K562 (cell line): ENCODE data around the gene MEGF11. TPM values are rescaled to one million over a fixed set of nuclear protein-coding genes. Genes with fewer than 3 reads are reported as not detected.

Experiments
- ATAC-seq: fragments of 200-7000 bp; cut with Tn5 transposase; 3 replicates; pipeline ENCODE4 v1.9.1; 2020; ENCODE audit warnings: moderate library complexity
- BruUV-seq: library from RNA; stranded (reverse); fragments of 400-500 nt; replicated peaks from 2 replicates; lab custom pipeline; 2021; lab: Mats Ljungman, UMichigan
- CTCF ChIA-PET: fragments of 300-600 bp; formaldehyde crosslinking; extraction: SDS; loops from one replicate; lab custom pipeline; 2021; ENCODE audit warnings: low intra/inter-chr PET ratio; lab: Yijun Ruan, JAX
- POLR2A ChIA-PET: fragments of 300-600, 350-650 bp; sonication (Branson Sonifier 250); formaldehyde crosslinking; extraction: SDS; loops from one replicate; lab custom pipeline; 2021; ENCODE audit warnings: antibody characterized with exemption, inconsistent platforms; lab: Yijun Ruan, JAX
- DNase-seq, 4 experiments: peaks; one replicate each; pipeline versions ENCODE4 v3.0.0 to v3.0.0-alpha.2; 2011 to 2018; ENCODE audit warnings: low spot score in 3 of 4, mixed read lengths in 3 of 4; ENCODE audit errors: extremely low read depth in 1 of 4
- FAIRE-seq: peaks from 2 replicates; lab custom pipeline; 2011; peaks lifted over from hg19 to GRCh38; lab: Jason Lieb, UNC
- H2AFZ ChIP-seq: 2 replicates; pipeline ENCODE4 v1.6.0; 2011; ENCODE audit warnings: low read depth, low read length, control low read depth, inconsistent platforms
- H3K27ac ChIP-seq: fragments of 200-600 bp; 3 replicates; pipeline ENCODE4 v1.8.0; 2011; ENCODE audit warnings: low read depth, mild to moderate bottlenecking, control low read depth, inconsistent platforms, low read length, moderate library complexity, mixed read lengths; ENCODE audit errors: extremely low read depth
- H3K27me3 ChIP-seq, 2 experiments: fragments of 300-600 bp in 1 of 2; 2 replicates in 1 of 2; 3 replicates in 1 of 2; pipeline versions ENCODE4 v1.6.0 to v1.8.0; 2011; ENCODE audit warnings: inconsistent platforms in 2 of 2, low read length in 2 of 2, mild to moderate bottlenecking in 1 of 2, mixed read lengths in 1 of 2, moderate library complexity in 1 of 2; ENCODE audit not compliant: control insufficient read depth in 2 of 2, insufficient read depth in 2 of 2
- H3K36me3 ChIP-seq: fragments of 300-600 bp; 3 replicates; pipeline ENCODE4 v1.8.0; 2011; ENCODE audit warnings: mild to moderate bottlenecking, low read length, inconsistent platforms; ENCODE audit not compliant: control insufficient read depth, insufficient read depth
- H3K4me1 ChIP-seq, 2 experiments: fragments of 200-600 bp in 1 of 2; replicated peaks in 1 of 2; 2 replicates in 1 of 2; 3 replicates in 1 of 2; pipeline versions ENCODE4 v1.5.1 to v1.8.0; 2011; ENCODE audit warnings: inconsistent platforms in 2 of 2, low read length in 2 of 2, mild to moderate bottlenecking in 1 of 2, mixed read lengths in 1 of 2, moderate library complexity in 1 of 2; ENCODE audit not compliant: control insufficient read depth in 2 of 2, insufficient read depth in 2 of 2
- H3K4me2 ChIP-seq: 2 replicates; pipeline ENCODE4 v1.6.1; 2011; ENCODE audit warnings: low read length, control low read depth, inconsistent platforms, mixed read lengths; ENCODE audit not compliant: insufficient read depth
- H3K4me3 ChIP-seq: fragments of 200-600 bp; sonication (generic), shearing (Covaris generic); 2 replicates; pipeline ENCODE4 v1.5.1; 2016; ENCODE audit warnings: control low read depth, inconsistent platforms
- H3K79me2 ChIP-seq: fragments of 200-600 bp; 3 replicates; pipeline ENCODE4 v1.8.0; 2011; ENCODE audit warnings: low read length, inconsistent platforms; ENCODE audit not compliant: control insufficient read depth, insufficient read depth
- H3K9ac ChIP-seq, 2 experiments: 2 replicates each; pipeline versions ENCODE4 v1.6.0 to v1.6.1; 2011; ENCODE audit warnings: low read depth in 2 of 2, low read length in 2 of 2, control low read depth in 1 of 2, inconsistent platforms in 1 of 2, mild to moderate bottlenecking in 1 of 2, mixed read lengths in 1 of 2; ENCODE audit not compliant: insufficient read depth in 1 of 2
- H3K9me1 ChIP-seq: one replicate; pipeline ENCODE4 v1.6.0; 2011; ENCODE audit warnings: inconsistent platforms, mild to moderate bottlenecking, low read length, moderate library complexity; ENCODE audit not compliant: control insufficient read depth, insufficient read depth
- H3K9me3 ChIP-seq: replicated peaks from 2 replicates; pipeline ENCODE4 v1.5.1; 2011; ENCODE audit warnings: low read depth, low read length, inconsistent platforms; ENCODE audit not compliant: control insufficient read depth, insufficient read depth
- H4K20me1 ChIP-seq: replicated peaks from 2 replicates; pipeline ENCODE4 v1.6.1; 2011; ENCODE audit warnings: low read length, inconsistent platforms, mixed read lengths; ENCODE audit not compliant: control insufficient read depth, insufficient read depth
- CBFB ChIP-seq: sonication (generic); formaldehyde crosslinking; IDR thresholded peaks from 2 replicates; pipeline ENCODE4 v1.4.0; 2020; ENCODE audit warnings: mild to moderate bottlenecking, missing genetic modification reagents
- NCOA6 ChIP-seq: fragments of 450-650 bp; IDR thresholded peaks from 2 replicates; pipeline ENCODE4 v1.6.1; 2017; ENCODE audit warnings: mild to moderate bottlenecking
- RAD21 ChIP-seq, 2 experiments: fragments of 250-450 bp in 1 of 2; fragments of 450-650 bp in 1 of 2; sonication (Bioruptor Pico) in 1 of 2; formaldehyde crosslinking in 1 of 2; IDR thresholded peaks in 1 of 2; conservative IDR thresholded peaks in 1 of 2; 2 replicates each; pipeline versions ENCODE4 v1.4.0 to v1.8.0; 2020 to 2022; ENCODE audit warnings: mild to moderate bottlenecking in 2 of 2, moderate library complexity in 1 of 2
- RHOXF2B ChIP-seq: fragments of 250-450 bp; sonication (Bioruptor Pico); conservative IDR thresholded peaks from 2 replicates; pipeline ENCODE4 v1.5.1; 2021
- SRSF3 ChIP-seq: fragments of 200-400 bp; formaldehyde crosslinking; IDR thresholded peaks from 2 replicates; pipeline ENCODE4 v1.6.1; 2016; ENCODE audit warnings: mild to moderate bottlenecking, low read length, moderate library complexity; ENCODE audit not compliant: insufficient read depth
- TEAD2 ChIP-seq: fragments of 450-650 bp; IDR thresholded peaks from 2 replicates; pipeline ENCODE4 v1.6.1; 2016; ENCODE audit warnings: missing genetic modification characterization, control low read depth, missing compliant biosample characterization
- ZNF134 ChIP-seq: fragments of 250-450 bp; sonication (Bioruptor Pico); conservative IDR thresholded peaks from 2 replicates; pipeline ENCODE4 v1.4.0; 2020
- ZNF347 ChIP-seq: fragments of 450-650 bp; formaldehyde crosslinking; IDR thresholded peaks from 2 replicates; pipeline ENCODE4 v1.4.0; 2020; ENCODE audit warnings: low read depth, mild to moderate bottlenecking, moderate library complexity
- WGBS: fragments of 100-300 bp; shearing (Covaris generic); methylation state at CpG from one replicate; pipeline ENCODE4 v1.1.6; 2016; ENCODE audit warnings: low coverage, mixed read lengths; ENCODE audit not compliant: insufficient coverage; ENCODE audit errors: missing lambda C conversion rate; 5-methylcytosine and 5-hydroxymethylcytosine counted together
- in situ Hi-C: fragments of 300-500 bp; cut with MboI; formaldehyde crosslinking; loops from 4 replicates; pipeline ENCODE4 v1.15.0; 2018; ENCODE audit warnings: inconsistent platforms, mixed read lengths
- intact Hi-C: fragments of 100-400 bp; cut with micrococcal nuclease; formaldehyde crosslinking; loops from 2 replicates; pipeline ENCODE4 v1.14.2; 2022
- polyA plus RNA-seq, 8 experiments: library from polyadenylated mRNA; depleted of rRNA in 4 of 8; stranded (reverse) in 5 of 8; unstranded in 3 of 8; fragments of >200 nt; fragmentation: Nextera tagmentation in 2 of 8; fragmentation: Illumina TruSeq in 1 of 8; extraction: Ambion mirVana in 2 of 8; extraction: Trizol in 1 of 8; gene quantifications; 2 replicates each; pipeline versions ENCODE4 v1.2.1 to v1.2.3, GENCODE V29; 2011 to 2014; ENCODE audit warnings: inconsistent platforms in 1 of 8, missing spikeins in 1 of 8
- total RNA-seq, 7 experiments: library from RNA; depleted of rRNA in 6 of 7; stranded (reverse); fragments of >200 nt in 6 of 7; fragmentation: Illumina TruSeq in 2 of 7; extraction: Trizol in 2 of 7; gene quantifications; 2 replicates each; pipeline versions ENCODE4 v1.2.1 to v1.2.3, GENCODE V29; 2011 to 2021; ENCODE audit warnings: low replicate concordance in 1 of 7
- TF ChIP-seq, protein P1 (sequence below): fragments of 450-650 bp; IDR thresholded peaks from 2 replicates; pipeline ENCODE4 v1.6.1; 2016; ENCODE audit warnings: low read depth

Gene MEGF11
- total and polyA plus RNA-seq, 9 of the 15 experiments (the other 6 are each of a cell fraction or from before 2014, with no cell fraction given): 0.06 to 0.23 (median 0.20) TPM; not detected in 6

DNA sequence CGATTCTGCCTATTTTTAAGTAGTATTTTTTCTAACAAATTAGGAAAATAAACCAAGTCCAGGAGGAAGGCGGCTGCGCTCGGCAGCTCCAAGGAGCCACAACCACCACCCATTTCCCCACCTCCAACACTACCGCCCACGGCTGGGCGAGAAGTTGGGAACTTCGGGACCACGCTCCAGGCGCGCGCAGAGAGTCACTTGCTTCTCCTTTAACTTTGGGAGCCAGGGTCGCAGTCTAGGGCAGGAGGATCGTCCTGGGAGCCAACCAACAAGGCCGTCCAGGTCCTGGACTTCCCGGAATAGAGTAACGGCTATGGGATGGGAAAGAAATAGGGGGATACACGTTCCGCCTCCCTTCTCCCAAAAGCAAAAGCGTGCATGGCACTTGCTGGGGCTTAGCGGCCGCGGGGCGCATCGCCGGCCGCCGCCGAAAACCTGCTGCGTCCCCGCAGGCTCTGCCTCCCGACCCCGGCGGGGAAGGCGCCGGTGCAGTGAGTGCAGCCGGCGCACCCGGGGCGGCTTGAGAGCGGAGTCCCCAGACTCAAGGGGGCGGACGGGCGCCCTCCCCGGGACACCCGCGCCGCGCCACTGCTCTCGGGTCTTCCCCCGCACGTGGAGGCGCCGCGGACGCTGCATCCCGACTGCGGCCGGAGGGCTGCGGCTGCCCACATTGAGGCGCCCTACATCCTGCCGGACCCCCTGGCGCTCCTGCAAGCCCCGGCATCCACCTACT is 699 bp downstream of the MEGF11 start (continued):
- TF ChIP-seq SRSF3: no peak

DNA sequence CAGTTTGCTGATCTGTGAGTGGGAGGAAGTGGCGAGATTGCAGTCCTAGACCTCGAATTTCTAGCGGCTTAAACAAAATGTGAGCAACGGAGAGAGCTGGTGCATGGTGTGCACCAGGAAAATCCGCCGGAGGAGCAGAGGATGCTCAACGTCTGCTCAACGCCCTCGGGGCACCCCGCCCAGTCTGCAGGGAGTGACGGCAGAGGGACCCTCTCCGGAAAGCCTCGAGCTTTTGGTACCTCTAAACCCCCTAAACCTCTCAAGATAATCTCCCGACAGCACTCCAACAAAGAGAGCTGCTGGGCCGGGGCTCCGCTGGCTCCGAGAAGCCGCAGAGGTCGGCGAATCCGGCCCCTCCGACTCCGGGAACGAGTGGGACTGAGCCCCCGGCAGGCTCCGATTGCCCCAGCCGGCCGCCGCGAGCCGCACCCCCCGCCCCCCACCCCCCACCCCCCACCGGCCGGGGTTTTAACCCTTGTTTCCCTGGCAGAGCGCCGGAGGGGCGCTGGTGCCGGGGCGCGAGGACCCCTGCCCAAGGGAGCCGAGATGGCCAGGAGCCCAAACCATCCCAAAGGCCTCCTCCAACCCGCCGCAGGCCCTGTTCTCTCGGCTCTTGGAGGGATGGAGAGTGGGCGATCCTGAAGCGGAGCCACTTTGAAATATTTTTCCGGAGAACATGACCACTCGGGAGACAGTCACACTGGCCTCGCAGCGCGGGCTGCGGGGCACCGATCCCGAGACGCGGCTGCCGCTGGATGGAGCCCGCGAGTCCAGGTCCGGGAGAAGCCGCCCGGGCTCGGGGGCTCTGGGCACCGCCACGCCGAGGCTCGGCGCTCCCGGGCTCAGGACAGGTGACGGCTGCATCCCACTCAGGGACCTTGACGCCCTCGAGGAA is 1.5 kb downstream of the MEGF11 start:
- H3K4me2 ChIP-seq: peak overlapping the region; percentile 60
- in situ Hi-C loops (no loop called here), intact Hi-C loops (loop anchor here (5.0 kb wide), 1 partner anchor 35 kb away; no protein-coding TSS in a partner anchor)
- H3K9me1 ChIP-seq: no peaks in the 10 kb centered on the region
- peak overlapping the region; percentile 51; the same call in 1 of the 2 replicates for H2AFZ ChIP-seq
- no peaks in the 10 kb centered on the region for H3K79me2 ChIP-seq
- no peak overlapping the region for H3K27ac ChIP-seq
- H3K9ac ChIP-seq: no peak overlapping the region
- H4K20me1 ChIP-seq: peaks cover 15% of the 10 kb centered on the region; the same call in 1 of the 2 replicates
- H3K9me3 ChIP-seq: no peaks in the 10 kb centered on the region
- BruUV-seq: no TSS peak
- H3K4me3 ChIP-seq: 0 out of 2 replicates have a peak overlapping the region, but pooled peaks have one; percentile 6
- peaks cover 54 to 64% of the 10 kb centered on the region in 2 experiments for H3K27me3 ChIP-seq
- H3K36me3 ChIP-seq: no peaks in the 10 kb centered on the region
- WGBS: 5% methylated on average over 52 of the region's 72 CpGs
- POLR2A ChIA-PET: interaction anchor here (0.7 to 0.9 kb wide), 2 partner anchors 342 to 343 kb away, joined by 3 to 4 read pairs; no protein-coding TSS in a partner anchor
- ATAC-seq (peak; percentile 95), FAIRE-seq (no peak), DNase-seq (peak; percentile 56 to 76 (median 68))
- CTCF ChIA-PET: interaction anchor here (1.1 to 1.8 kb wide), 2 partner anchors 36 to 246 kb away, joined by 4 to 9 read pairs; partner anchors contain the start of gene SNAPC5
- H3K4me1 ChIP-seq: peaks cover 3 to 23% of the 10 kb centered on the region in 2 experiments; a peak in 3 of 5 replicates
- TF ChIP-seq ZNF347 (no peak), CBFB (CRISPR knock-in tag) (no peak), RAD21 (CRISPR knock-in tag; conservative IDR thresholded peaks at IDR 0.05 in 1 of 2, IDR thresholded peaks at IDR 0.05 in 1 of 2) (peak; percentile 64 to 74), RHOXF2B (no peak), NCOA6 (no peak), TEAD2 (tag) (no peak), ZNF134 (CRISPR knock-in tag) (no peak)
- TF ChIP-seq, protein P1, sequence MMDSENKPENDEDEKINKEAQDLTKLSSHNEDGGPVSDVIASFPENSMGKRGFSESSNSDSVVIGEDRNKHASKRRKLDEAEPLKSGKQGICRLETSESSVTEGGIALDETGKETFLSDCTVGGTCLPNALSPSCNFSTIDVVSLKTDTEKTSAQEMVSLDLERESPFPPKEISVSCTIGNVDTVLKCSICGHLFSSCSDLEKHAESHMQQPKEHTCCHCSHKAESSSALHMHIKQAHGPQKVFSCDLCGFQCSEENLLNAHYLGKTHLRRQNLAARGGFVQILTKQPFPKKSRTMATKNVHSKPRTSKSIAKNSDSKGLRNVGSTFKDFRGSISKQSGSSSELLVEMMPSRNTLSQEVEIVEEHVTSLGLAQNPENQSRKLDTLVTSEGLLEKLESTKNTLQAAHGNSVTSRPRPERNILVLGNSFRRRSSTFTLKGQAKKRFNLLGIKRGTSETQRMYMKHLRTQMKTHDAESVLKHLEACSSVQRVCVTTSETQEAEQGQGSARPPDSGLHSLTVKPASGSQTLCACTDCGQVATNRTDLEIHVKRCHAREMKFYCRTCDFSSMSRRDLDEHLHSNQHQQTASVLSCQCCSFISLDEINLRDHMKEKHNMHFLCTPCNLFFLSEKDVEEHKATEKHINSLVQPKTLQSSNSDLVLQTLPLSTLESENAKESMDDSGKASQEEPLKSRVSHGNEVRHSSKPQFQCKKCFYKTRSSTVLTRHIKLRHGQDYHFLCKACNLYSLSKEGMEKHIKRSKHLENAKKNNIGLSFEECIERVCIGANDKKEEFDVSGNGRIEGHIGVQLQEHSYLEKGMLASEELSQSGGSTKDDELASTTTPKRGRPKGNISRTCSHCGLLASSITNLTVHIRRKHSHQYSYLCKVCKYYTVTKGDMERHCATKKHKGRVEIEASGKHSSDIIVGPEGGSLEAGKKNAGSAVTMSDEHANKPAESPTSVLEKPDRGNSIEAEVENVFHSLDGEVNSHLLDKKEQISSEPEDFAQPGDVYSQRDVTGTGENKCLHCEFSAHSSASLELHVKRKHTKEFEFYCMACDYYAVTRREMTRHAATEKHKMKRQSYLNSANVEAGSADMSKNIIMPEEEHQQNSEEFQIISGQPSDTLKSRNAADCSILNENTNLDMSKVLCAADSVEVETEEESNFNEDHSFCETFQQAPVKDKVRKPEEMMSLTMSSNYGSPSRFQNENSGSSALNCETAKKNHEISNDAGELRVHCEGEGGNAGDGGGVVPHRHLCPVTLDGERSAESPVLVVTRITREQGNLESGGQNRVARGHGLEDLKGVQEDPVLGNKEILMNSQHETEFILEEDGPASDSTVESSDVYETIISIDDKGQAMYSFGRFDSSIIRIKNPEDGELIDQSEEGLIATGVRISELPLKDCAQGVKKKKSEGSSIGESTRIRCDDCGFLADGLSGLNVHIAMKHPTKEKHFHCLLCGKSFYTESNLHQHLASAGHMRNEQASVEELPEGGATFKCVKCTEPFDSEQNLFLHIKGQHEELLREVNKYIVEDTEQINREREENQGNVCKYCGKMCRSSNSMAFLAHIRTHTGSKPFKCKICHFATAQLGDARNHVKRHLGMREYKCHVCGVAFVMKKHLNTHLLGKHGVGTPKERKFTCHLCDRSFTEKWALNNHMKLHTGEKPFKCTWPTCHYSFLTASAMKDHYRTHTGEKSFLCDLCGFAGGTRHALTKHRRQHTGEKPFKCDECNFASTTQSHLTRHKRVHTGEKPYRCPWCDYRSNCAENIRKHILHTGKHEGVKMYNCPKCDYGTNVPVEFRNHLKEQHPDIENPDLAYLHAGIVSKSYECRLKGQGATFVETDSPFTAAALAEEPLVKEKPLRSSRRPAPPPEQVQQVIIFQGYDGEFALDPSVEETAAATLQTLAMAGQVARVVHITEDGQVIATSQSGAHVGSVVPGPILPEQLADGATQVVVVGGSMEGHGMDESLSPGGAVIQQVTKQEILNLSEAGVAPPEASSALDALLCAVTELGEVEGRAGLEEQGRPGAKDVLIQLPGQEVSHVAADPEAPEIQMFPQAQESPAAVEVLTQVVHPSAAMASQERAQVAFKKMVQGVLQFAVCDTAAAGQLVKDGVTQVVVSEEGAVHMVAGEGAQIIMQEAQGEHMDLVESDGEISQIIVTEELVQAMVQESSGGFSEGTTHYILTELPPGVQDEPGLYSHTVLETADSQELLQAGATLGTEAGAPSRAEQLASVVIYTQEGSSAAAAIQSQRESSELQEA: no peak
